NCI-H2227 (cell line): ENCODE data around the gene BNC2.

Source experiments
- DNase-seq: peaks from one replicate; lab custom pipeline; 2025; ENCODE audit not compliant: unreplicated experiment; lab: John Stamatoyannopoulos, UW

BNC2 gene

GRCh38 chr9:16817514-16817913, 53.0 kb downstream of the BNC2 start:
- DNase-seq, result no peak

GRCh38 chr9:16817002-16817401, 53.5 kb downstream of the BNC2 start:
- no peak for DNase-seq

DNA sequence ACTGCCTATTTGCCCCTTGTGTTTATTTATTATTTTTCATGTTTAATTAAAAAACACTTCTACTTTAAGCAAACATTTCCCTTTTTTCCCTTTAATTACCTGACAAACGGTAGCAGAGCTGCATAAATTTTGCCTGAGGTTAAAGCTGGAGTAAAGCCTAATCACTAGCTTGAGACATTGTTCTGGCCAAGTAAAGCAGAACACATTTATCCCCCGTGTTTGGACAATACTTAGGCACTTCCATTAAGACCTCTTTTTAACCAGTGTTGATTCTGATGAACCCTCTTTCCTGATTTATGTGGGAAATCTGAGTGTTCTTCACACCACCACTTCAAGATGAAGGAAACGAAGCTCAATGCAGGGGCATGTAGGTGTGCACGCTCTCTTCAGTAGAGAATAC, 54.5 kb downstream of the BNC2 start:
- DNase-seq, result no peak

- peak; percentile 43 for DNase-seq
These were observed 55.4 kb downstream of the BNC2 start for GRCh38 chr9:16815079-16815478.

- DNase-seq, result no peak
These were observed 56.6 kb downstream of the BNC2 start for GRCh38 chr9:16813838-16814237.

- DNase-seq, result no peak
These were observed 58.3 kb downstream of the BNC2 start for GRCh38 chr9:16811987-16812685.

DNA sequence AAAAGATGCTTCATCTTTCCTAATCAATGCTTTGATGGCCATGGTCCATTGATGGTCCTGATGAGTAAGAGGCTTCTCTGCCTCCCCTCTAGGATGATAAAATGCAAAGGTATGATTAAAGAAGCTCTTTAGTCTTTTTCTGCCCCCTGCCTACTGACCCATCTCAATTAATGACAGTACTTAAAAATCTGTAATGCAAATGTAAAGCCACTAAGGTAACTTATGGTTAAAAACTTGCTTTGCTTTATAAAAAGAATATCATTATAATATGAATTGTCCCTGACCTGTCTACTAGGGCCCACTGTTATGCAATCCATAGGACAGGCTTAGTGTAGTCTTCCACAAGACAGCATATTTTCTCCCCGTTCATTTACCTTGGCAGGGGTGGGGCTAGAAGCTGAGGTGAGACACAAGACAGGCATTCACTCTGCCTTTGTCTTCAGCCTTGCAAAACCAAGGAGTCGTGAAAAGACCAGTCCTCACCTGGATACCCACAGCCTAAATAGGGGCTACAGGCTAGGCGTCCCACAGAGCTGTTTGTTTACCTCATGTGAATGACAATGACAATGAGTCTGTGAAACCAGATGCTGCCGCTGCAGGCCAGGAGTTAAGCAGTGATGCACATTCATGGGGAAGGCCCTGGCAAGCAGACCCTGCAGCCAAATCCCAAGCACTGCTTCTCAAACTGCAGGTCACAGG, 60.4 kb downstream of the BNC2 start:
- peak; percentile 7 for DNase-seq

DNA sequence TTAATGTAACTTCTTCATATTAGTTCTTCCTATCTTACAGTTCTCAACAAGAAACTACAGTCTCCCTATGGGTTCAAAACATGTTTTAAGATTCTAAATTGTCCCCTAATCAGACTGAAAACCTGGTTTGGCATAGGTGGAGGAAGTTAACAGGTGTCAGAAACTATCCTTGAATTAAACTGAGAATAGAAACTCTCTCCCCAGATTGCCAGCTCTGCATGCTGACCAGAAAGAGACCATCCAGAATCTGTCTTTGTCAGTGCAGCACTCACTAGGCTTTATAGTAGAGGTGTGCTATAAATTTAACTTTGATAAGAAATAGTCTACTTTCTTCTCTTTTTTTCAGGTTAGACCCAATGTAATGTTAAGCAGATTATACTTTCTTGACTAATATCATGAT, 63.8 kb downstream of the BNC2 start:
- DNase-seq, result no peak

GRCh38 chr9:16803648-16804047, 66.8 kb downstream of the BNC2 start:
- DNase-seq, result no peak

DNA sequence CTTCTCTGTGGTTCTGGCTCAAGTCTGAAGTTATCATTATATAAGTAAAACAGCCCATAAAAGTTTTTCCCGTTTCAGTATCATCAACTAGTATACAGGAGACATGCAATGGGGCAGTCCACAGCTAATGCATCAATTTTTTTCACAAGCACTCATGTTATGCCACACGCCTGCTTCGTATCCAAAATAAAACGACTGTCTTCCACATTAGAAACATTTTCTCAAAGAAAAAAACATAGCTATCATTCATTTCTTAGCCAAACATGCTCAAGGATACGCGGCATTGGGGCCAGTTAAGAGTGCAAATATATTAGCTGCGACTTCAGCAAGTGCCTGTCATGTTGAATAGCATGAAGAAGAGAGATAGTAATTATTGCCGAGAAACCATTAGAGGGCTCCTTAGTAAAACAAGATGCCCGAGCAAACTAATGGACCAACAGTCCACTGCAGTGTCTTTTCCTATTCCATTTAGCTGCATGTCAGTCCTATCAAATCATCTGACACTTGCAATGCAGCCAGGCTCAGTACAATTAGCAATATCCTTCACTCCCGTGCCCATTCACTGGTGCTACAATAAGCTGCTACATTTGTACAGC, 68.5 kb downstream of the BNC2 start:
- peak; percentile 12 for DNase-seq

DNA sequence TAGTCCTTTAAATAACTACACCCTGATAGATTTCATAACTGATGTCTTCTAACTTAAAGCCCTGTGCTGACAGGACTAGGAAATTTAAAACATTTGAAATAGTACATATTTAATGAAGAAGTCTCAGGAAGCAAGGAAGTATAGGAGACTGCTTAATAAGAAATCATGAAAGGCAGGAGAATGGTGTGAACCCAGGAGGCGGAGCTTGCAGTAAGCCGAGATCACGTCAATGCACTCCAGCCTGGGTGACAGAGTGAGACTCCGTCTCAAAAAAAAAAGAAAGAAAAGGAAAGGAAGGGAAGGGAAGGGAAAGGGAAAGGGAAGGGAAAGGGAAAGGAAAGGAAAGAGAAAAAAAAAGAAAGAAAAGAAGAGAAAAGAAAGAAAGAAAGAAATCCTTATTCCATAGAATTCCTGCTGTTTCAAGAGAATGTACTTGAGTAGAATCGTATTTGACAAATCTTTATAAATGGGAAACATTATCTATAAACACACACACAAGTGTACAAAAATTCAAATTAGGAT, 74.1 kb downstream of the BNC2 start:
- DNase-seq, result no peak

GRCh38 chr9:16794871-16795639, 75.4 kb downstream of the BNC2 start:
- no peak for DNase-seq

- DNase-seq, result no peak
These were observed 76.4 kb downstream of the BNC2 start for GRCh38 chr9:16794103-16794502.

DNA sequence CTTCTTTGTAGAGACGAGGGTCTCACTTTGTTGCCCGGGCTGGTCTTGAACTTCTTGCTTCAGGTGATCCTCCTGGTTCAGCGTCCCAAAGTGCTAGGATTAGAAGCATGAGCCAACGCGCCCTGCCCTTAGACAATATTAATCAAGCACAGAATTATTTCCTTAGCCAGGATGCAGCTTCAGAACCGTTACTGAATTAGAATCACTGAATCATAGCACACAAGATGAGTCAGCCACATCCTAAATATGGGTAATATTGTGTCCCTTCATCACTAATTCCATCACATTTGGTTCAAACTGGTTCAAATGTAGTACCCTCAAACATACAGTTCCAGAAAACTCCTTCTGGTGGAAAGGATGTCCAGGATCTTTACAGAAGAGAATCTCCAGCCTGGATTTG, 82.7 kb downstream of the BNC2 start:
- DNase-seq, result no peak

DNA sequence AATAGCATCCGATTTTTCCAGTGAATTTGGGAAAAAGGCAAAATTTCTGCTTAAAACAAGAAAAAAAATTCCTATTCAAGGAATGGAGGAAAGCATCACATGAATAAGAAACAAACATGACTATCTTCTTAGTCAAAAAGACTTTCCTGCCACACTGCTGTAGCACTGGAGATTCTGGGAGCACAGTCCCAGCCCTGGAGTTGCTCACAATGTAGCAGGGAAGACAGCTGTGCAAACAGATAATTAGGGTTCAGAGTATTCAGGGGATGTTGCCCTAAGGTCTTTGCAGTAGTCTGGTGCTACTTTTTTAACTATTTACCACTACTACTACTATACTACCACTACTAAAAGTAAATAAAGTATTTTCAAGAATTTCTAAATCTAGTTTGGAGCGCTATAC, 86.5 kb downstream of the BNC2 start:
- no peak for DNase-seq

DNA sequence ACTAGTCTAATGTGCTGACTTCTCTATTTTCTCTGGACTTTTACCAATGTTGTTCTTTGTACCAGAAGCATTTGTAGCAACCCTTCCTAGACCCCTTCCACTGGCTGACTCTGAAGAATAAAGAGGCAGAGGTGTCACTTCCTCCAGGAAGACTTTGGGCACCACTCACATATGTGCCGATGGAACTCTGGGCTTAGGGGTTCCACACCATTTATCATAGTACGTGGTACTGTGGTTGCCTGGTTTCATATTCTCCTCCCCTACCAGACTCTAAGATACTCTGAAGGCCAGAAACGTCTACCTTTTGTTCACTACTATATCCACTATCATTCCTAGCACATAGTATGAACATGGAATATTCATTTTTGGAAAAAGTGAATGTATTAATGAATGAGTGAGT, 88.0 kb downstream of the BNC2 start:
- DNase-seq, result no peak

DNA sequence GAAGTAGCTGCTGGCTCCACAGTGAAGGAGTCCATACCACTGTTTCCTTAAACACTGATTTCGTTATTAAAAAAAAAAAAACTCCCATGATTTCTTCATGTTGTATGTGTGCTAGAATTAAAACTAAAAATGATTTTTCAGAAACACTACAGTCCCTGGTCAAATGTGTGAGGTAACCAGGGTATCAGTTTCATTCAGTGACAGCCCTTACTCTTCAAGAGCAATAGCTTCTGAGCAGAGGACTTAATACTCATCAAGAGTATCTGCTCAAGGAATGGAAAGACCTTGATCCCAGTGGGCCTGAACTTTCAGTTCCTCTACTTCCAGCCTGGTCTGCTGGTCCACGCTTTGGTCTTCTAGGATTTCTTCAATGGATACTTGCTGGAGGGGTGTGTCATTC, 95.1 kb downstream of the BNC2 start:
- no peak for DNase-seq

- no peak for DNase-seq
These were observed 96.9 kb downstream of the BNC2 start for GRCh38 chr9:16773617-16774016.

DNA sequence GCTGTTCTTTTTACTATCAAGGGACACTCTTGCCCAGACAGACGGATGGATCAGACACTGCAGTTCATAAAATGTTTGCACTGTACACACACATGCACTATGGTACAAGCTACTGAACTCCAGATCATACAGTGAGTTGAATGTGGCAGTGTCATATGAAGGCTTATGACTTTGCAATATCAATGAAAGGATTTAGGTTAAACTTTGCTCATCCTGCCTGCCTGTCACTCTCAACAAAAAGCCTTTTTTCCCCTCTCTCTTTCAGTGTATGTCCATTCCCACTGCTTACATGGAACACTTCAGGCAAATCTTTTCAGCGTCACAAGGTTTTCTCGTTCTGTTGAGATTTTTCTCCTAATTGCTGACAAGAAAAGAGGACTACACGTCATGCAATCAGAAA, 97.4 kb downstream of the BNC2 start:
- no peak for DNase-seq

GRCh38 chr9:16771356-16771755, 99.1 kb downstream of the BNC2 start:
- DNase-seq, result no peak

- no peak for DNase-seq
These were observed 101.2 kb downstream of the BNC2 start for GRCh38 chr9:16769291-16769690.
